VCaP (cell line): ENCODE measurements around the gene SSH2.

ENCODE experiments used
- H3K27ac ChIP-seq: fragments of 450-650 bp; 2 replicates; pipeline ENCODE4 v1.5.1; 2017
- CTCF ChIP-seq: fragments of 450-650 bp; conservative IDR thresholded peaks from 2 replicates; pipeline ENCODE4 v1.5.1; 2017; ENCODE audit warnings: mild to moderate bottlenecking, moderate library complexity

The SSH2 gene

GRCh38 chr17:29667969-29668368, 262.1 kb downstream of the SSH2 start:
- no peak overlapping the region for H3K27ac ChIP-seq
- TF ChIP-seq CTCF: no peak

- no peak for TF ChIP-seq CTCF
- no peak overlapping the region for H3K27ac ChIP-seq
Measured at GRCh38 chr17:29665481-29665810, 264.6 kb downstream of the SSH2 start.

GRCh38 chr17:29664743-29665480, 265.1 kb downstream of the SSH2 start:
- no peak for TF ChIP-seq CTCF
- no peak overlapping the region for H3K27ac ChIP-seq

- TF ChIP-seq CTCF: no peak
- no peak overlapping the region for H3K27ac ChIP-seq
Measured at GRCh38 chr17:29663155-29663554, 266.9 kb downstream of the SSH2 start.

- no peak for TF ChIP-seq CTCF
- H3K27ac ChIP-seq: no peak overlapping the region
Measured at GRCh38 chr17:29661213-29661612, 268.8 kb downstream of the SSH2 start.

- no peak for TF ChIP-seq CTCF
- H3K27ac ChIP-seq: no peak overlapping the region
Measured at GRCh38 chr17:29659155-29659554, 270.9 kb downstream of the SSH2 start.

- no peak overlapping the region for H3K27ac ChIP-seq
- no peak for TF ChIP-seq CTCF
Measured at GRCh38 chr17:29655323-29655722, 274.7 kb downstream of the SSH2 start.
